ENCODE results near the gene STX1B. TPM values are rescaled to one million over a fixed set of nuclear protein-coding genes. Genes with fewer than 3 reads are reported as not detected.

The STX1B gene
- polyA plus RNA-seq, 3 donors = 1.7 TPM; not detected in 2

DNA sequence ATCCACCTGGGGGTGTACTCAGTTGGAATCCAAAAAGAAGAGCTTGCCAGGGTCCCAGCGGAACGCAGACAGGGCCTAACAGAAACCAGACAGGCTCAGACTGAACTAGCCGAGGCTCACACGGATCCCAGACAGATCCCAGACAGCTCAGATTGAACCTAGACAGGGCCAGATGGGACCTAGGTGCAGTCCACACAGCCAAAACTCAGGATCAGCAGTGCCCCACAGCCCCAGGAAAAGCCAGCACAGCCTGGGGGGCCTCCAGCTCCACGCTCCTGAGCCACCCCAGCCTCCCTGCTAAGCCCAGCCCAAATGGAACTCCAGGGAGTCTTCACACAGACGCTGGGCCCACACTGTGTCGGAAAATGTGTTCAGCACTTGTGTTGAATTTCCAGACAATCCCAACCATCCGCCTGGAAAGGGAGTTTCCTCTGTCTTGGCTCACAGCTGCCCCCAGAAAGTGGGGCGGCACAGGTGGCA, 7.5 kb downstream of the STX1B start:
- H3K79me2 ChIP-seq (ENCODE audit: insufficient read depth, low read length) = no peaks in the 10 kb centered on the region
- H3K9ac ChIP-seq (ENCODE audit: insufficient read depth, low read length, poor library complexity, severe bottlenecking) = no peak overlapping the region
- Mint-ChIP-seq H3K36me3 (no peaks in the 10 kb centered on the region), H3K4me3 (no peak overlapping the region), H3K9me3 (no peaks in the 10 kb centered on the region), H3K4me1 (peaks cover 6% of the 10 kb centered on the region), H3K27ac (no peak overlapping the region), H3K27me3 (ENCODE audit: low read depth in 3 of 3) (peaks cover 5 to 30% (median 12%) of the 10 kb centered on the region in 3 donors)
- no peak overlapping the region for H3K4me3 ChIP-seq (replicated peaks in 1 of 3; ENCODE audit: low read depth in 2 of 3, low read length in 3 of 3)
- H3K27me3 ChIP-seq (ENCODE audit: control insufficient read depth in 2 of 2, insufficient read depth in 2 of 2, low read length in 2 of 2) = peaks cover 0 to 3% of the 10 kb centered on the region in 2 donors
- no peak overlapping the region for H2AFZ ChIP-seq (ENCODE audit: insufficient read depth, low read depth, low read length, poor library complexity, severe bottlenecking)
- peaks cover 4 to 6% of the 10 kb centered on the region in 2 donors for H3K4me1 ChIP-seq (ENCODE audit: control insufficient read depth in 1 of 2, insufficient read depth in 2 of 2, low read length in 2 of 2)
- intact Hi-C loops (cut with micrococcal nuclease) = no loop called here
- H3K4me2 ChIP-seq (replicated peaks; ENCODE audit: extremely low read depth, low read length, poor library complexity, severe bottlenecking) = no peak overlapping the region
- H3K27ac ChIP-seq (ENCODE audit: low read depth in 1 of 2, low read length in 2 of 2) = no peak overlapping the region
- no peaks in the 10 kb centered on the region for H3K9me3 ChIP-seq (replicated peaks in 1 of 2; ENCODE audit: control insufficient read depth in 1 of 2, insufficient read depth in 1 of 2, low read length in 2 of 2)
- H3K36me3 ChIP-seq (replicated peaks in 1 of 2; ENCODE audit: control insufficient read depth in 1 of 2, insufficient read depth in 2 of 2, low read length in 2 of 2) = no peaks in the 10 kb centered on the region
- TF ChIP-seq, protein P1, sequence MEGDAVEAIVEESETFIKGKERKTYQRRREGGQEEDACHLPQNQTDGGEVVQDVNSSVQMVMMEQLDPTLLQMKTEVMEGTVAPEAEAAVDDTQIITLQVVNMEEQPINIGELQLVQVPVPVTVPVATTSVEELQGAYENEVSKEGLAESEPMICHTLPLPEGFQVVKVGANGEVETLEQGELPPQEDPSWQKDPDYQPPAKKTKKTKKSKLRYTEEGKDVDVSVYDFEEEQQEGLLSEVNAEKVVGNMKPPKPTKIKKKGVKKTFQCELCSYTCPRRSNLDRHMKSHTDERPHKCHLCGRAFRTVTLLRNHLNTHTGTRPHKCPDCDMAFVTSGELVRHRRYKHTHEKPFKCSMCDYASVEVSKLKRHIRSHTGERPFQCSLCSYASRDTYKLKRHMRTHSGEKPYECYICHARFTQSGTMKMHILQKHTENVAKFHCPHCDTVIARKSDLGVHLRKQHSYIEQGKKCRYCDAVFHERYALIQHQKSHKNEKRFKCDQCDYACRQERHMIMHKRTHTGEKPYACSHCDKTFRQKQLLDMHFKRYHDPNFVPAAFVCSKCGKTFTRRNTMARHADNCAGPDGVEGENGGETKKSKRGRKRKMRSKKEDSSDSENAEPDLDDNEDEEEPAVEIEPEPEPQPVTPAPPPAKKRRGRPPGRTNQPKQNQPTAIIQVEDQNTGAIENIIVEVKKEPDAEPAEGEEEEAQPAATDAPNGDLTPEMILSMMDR (IDR thresholded peaks at IDR 0.05) = no peak
- 98% methylated on average over 8 of the region's 9 CpGs for WGBS (ENCODE audit: insufficient coverage)
- DNase-seq = no peak
- no peaks in the 10 kb centered on the region for H4K20me1 ChIP-seq (ENCODE audit: insufficient read depth, low read length)

DNA sequence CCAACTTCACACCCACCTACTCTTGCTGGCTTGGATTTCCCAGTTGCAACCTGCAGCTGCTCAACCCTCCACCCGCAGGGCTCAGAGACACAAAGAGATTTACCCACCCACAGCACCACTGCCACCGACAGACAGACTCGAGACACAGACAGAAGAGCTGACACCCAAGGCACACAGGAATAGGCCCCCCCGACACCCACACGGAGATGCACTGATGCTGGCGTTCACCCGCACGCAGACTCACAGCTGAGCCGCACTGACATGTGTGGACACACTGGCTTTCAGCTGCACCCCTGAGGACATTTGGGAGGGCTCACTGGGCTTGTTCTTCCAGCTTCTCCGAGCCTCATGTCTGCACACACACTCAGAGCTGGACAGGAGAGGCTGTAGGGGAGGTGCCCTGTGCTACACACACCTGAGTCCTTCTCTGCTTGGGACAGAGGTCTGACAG, 8.2 kb downstream of the STX1B start:
- Histone ChIP-seq H4K20me1 (ENCODE audit: insufficient read depth, low read length) (no peaks in the 10 kb centered on the region), H3K36me3 (replicated peaks in 1 of 2; ENCODE audit: control insufficient read depth in 1 of 2, insufficient read depth in 2 of 2, low read length in 2 of 2) (no peaks in the 10 kb centered on the region), H3K27me3 (ENCODE audit: control insufficient read depth in 2 of 2, insufficient read depth in 2 of 2, low read length in 2 of 2) (peaks cover 0 to 6% of the 10 kb centered on the region in 2 donors), H3K4me2 (replicated peaks; ENCODE audit: extremely low read depth, low read length, poor library complexity, severe bottlenecking) (no peak overlapping the region), H3K4me1 (ENCODE audit: control insufficient read depth in 1 of 2, insufficient read depth in 2 of 2, low read length in 2 of 2) (peaks cover 10 to 11% of the 10 kb centered on the region in 2 donors), H3K4me3 (replicated peaks in 1 of 3; ENCODE audit: low read depth in 2 of 3, low read length in 3 of 3) (no peak overlapping the region), H3K9ac (ENCODE audit: insufficient read depth, low read length, poor library complexity, severe bottlenecking) (no peak overlapping the region), H3K9me3 (replicated peaks in 1 of 2; ENCODE audit: control insufficient read depth in 1 of 2, insufficient read depth in 1 of 2, low read length in 2 of 2) (no peaks in the 10 kb centered on the region), H2AFZ (ENCODE audit: insufficient read depth, low read depth, low read length, poor library complexity, severe bottlenecking) (no peak overlapping the region), H3K27ac (ENCODE audit: low read depth in 1 of 2, low read length in 2 of 2) (no peak overlapping the region), H3K79me2 (ENCODE audit: insufficient read depth, low read length) (no peaks in the 10 kb centered on the region)
- TF ChIP-seq, protein P1 (IDR thresholded peaks at IDR 0.05) = no peak
- Mint-ChIP-seq H3K4me3 (no peak overlapping the region), H3K4me1 (peaks cover 9% of the 10 kb centered on the region), H3K9me3 (no peaks in the 10 kb centered on the region), H3K27me3 (ENCODE audit: low read depth in 3 of 3) (peaks cover 3 to 29% (median 11%) of the 10 kb centered on the region in 3 donors), H3K27ac (peak overlapping the region in 1 of 7 donors; percentile 79), H3K36me3 (no peaks in the 10 kb centered on the region)
- DNase-seq = no peak
- intact Hi-C loops (cut with micrococcal nuclease) = no loop called here
- 97% methylated on average over 10 of the region's 10 CpGs for WGBS (ENCODE audit: insufficient coverage)

All from CD14-positive monocyte (primary cell).